HepG2 (cell line): ENCODE results near the gene MFSD2B. TPM values are rescaled to one million over a fixed set of nuclear protein-coding genes. Genes with fewer than 3 reads are reported as not detected.

ENCODE experiments used
- ATAC-seq: fragments of 200-7000 bp; cut with Tn5 transposase; 3 replicates; pipeline ENCODE4 v1.9.1; 2020; ENCODE audit warnings: mild to moderate bottlenecking, moderate library complexity
- BruUV-seq: library from RNA; stranded (reverse); fragments of 400-500 nt; replicated peaks from 2 replicates; lab custom pipeline; 2021; lab: Mats Ljungman, UMichigan
- CTCF ChIA-PET: fragments of 300-600 bp; formaldehyde crosslinking; extraction: SDS; loops from one replicate; lab custom pipeline; 2021; ENCODE audit warnings: low total read pairs, inconsistent platforms, low intra/inter-chr PET ratio; lab: Yijun Ruan, JAX
- POLR2A ChIA-PET: fragments of 350-600 bp; sonication (Branson Sonifier 250); formaldehyde crosslinking; loops from one replicate; lab custom pipeline; 2020; ENCODE audit warnings: antibody characterized with exemption, inconsistent platforms; lab: Yijun Ruan, JAX
- DNase-seq: peaks from one replicate; pipeline ENCODE4 v3.0.0-alpha.2; 2015; ENCODE audit warnings: low spot score
- FAIRE-seq: peaks from 3 replicates; lab custom pipeline; 2011; peaks lifted over from hg19 to GRCh38; lab: Jason Lieb, UNC
- H2AFZ ChIP-seq: one replicate; pipeline ENCODE4 v1.6.1; 2011; ENCODE audit warnings: low read length, inconsistent platforms
- H3K27ac ChIP-seq: fragments of 300-600 bp; 3 replicates; pipeline ENCODE4 v1.8.0; 2011; ENCODE audit warnings: mixed run types, mild to moderate bottlenecking, mixed read lengths, low read length, inconsistent platforms; ENCODE audit not compliant: insufficient read depth; ENCODE audit errors: extremely low read length
- H3K27me3 ChIP-seq, 2 experiments: fragments of 200-600 bp in 1 of 2; 2 replicates in 1 of 2; 3 replicates in 1 of 2; pipeline versions ENCODE4 v1.6.0 to v1.8.0; 2011; ENCODE audit warnings: low read length in 2 of 2, mild to moderate bottlenecking in 2 of 2, moderate library complexity in 2 of 2, inconsistent platforms in 1 of 2; ENCODE audit not compliant: insufficient read depth in 2 of 2, control insufficient read depth in 1 of 2
- H3K36me3 ChIP-seq, 2 experiments: fragments of 200-600 bp in 1 of 2; replicated peaks in 1 of 2; 2 replicates in 1 of 2; 3 replicates in 1 of 2; pipeline versions ENCODE4 v1.5.1 to v1.8.0; 2011; ENCODE audit warnings: low read length in 2 of 2, inconsistent platforms in 1 of 2; ENCODE audit not compliant: insufficient read depth in 2 of 2, control insufficient read depth in 1 of 2
- H3K4me1 ChIP-seq: 2 replicates; pipeline ENCODE4 v1.5.1; 2012; ENCODE audit warnings: low read length, inconsistent platforms; ENCODE audit not compliant: insufficient read depth
- H3K4me2 ChIP-seq: 2 replicates; pipeline ENCODE4 v1.6.0; 2011; ENCODE audit warnings: low read depth, low read length, inconsistent platforms
- H3K4me3 ChIP-seq, 3 experiments: fragments of 200-600 bp in 1 of 3; sonication (generic), shearing (Covaris generic) in 1 of 3; replicated peaks in 1 of 3; 2 replicates each; pipeline ENCODE4 v1.5.1; 2011 to 2016; ENCODE audit warnings: low read length in 3 of 3, inconsistent platforms in 2 of 3, low read depth in 2 of 3, mild to moderate bottlenecking in 2 of 3, control low read depth in 1 of 3, mixed read lengths in 1 of 3; ENCODE audit not compliant: insufficient read depth in 1 of 3
- H3K79me2 ChIP-seq: one replicate; pipeline ENCODE4 v1.6.1; 2011; ENCODE audit warnings: low read length, inconsistent platforms; ENCODE audit not compliant: insufficient read depth
- H3K9ac ChIP-seq: 2 replicates; pipeline ENCODE4 v1.6.0; 2011; ENCODE audit warnings: mild to moderate bottlenecking, low read depth, low read length, inconsistent platforms; ENCODE audit not compliant: insufficient read depth
- H3K9me3 ChIP-seq: 2 replicates; pipeline ENCODE4 v1.5.1; 2012; ENCODE audit warnings: mild to moderate bottlenecking, low read length
- H4K20me1 ChIP-seq: 2 replicates; pipeline ENCODE4 v1.6.0; 2011; ENCODE audit warnings: inconsistent platforms, mild to moderate bottlenecking, low read length, moderate library complexity; ENCODE audit not compliant: insufficient read depth
- CENPX ChIP-seq: sonication (generic); formaldehyde crosslinking; IDR thresholded peaks from 2 replicates; pipeline ENCODE4 v1.9.0; 2021; ENCODE audit warnings: mild to moderate bottlenecking, missing genetic modification reagents, moderate library complexity
- CHD2 ChIP-seq: IDR thresholded peaks from 2 replicates; pipeline ENCODE4 v1.6.1; 2011; ENCODE audit warnings: low read depth, low read length, improper control_type of control experiment
- EEA1 ChIP-seq: sonication (generic); formaldehyde crosslinking; IDR thresholded peaks from 2 replicates; pipeline ENCODE4 v1.5.1; 2020; ENCODE audit warnings: mild to moderate bottlenecking, missing genetic modification reagents, borderline replicate concordance
- ELF3 ChIP-seq: IDR thresholded peaks from 2 replicates; pipeline ENCODE4 v1.6.1; 2016; ENCODE audit warnings: missing genetic modification reagents, missing compliant biosample characterization
- IKZF1 ChIP-seq: fragments of 450-650 bp; IDR thresholded peaks from 2 replicates; pipeline ENCODE4 v1.7.1; 2016
- MAFG ChIP-seq: sonication (generic); formaldehyde crosslinking; IDR thresholded peaks from 2 replicates; pipeline ENCODE4 v1.5.1; 2020; ENCODE audit warnings: mild to moderate bottlenecking, missing genetic modification reagents
- PHB2 ChIP-seq: fragments of 450-650 bp; IDR thresholded peaks from 2 replicates; pipeline ENCODE4 v1.6.1; 2018; ENCODE audit not compliant: partially characterized antibody
- POLR2A ChIP-seq, 2 experiments: IDR thresholded peaks; 2 replicates each; pipeline ENCODE4 v1.6.1; 2011; ENCODE audit warnings: low read depth in 2 of 2, low read length in 2 of 2, mild to moderate bottlenecking in 1 of 2, moderate library complexity in 1 of 2; ENCODE audit not compliant: insufficient read depth in 1 of 2
- PRDM10 ChIP-seq: sonication (generic); formaldehyde crosslinking; IDR thresholded peaks from 2 replicates; pipeline ENCODE4 v1.4.0; 2020; ENCODE audit warnings: low read depth, missing genetic modification reagents
- SETDB1 ChIP-seq: sonication (generic); formaldehyde crosslinking; IDR thresholded peaks from 2 replicates; pipeline ENCODE4 v1.5.1; 2020; ENCODE audit warnings: missing genetic modification reagents, mild to moderate bottlenecking, borderline replicate concordance
- XRCC5 ChIP-seq: fragments of 200-400 bp; formaldehyde crosslinking; optimal IDR thresholded peaks from 2 replicates; pipeline ENCODE3; 2017; ENCODE audit warnings: mild to moderate bottlenecking, low read length
- ZBTB21 ChIP-seq: sonication (generic); formaldehyde crosslinking; IDR thresholded peaks from 2 replicates; pipeline ENCODE4 v1.4.0; 2020; ENCODE audit warnings: missing genetic modification reagents
- ZMYM4 ChIP-seq: sonication (generic); formaldehyde crosslinking; IDR thresholded peaks from 2 replicates; pipeline ENCODE4 v1.8.1; 2023; ENCODE audit warnings: mild to moderate bottlenecking, missing genetic modification reagents
- ZNF414 ChIP-seq: sonication (generic); formaldehyde crosslinking; IDR thresholded peaks from 2 replicates; pipeline ENCODE4 v1.5.0; 2020; ENCODE audit warnings: missing genetic modification reagents
- ZNF597 ChIP-seq: sonication (generic); formaldehyde crosslinking; IDR thresholded peaks from 2 replicates; pipeline ENCODE4 v1.5.0; 2020; ENCODE audit warnings: missing genetic modification reagents
- ZNF629 ChIP-seq: sonication (generic); formaldehyde crosslinking; conservative IDR thresholded peaks from 2 replicates; pipeline ENCODE4 v1.5.0; 2020; ENCODE audit warnings: missing genetic modification reagents
- ZSCAN22 ChIP-seq: sonication (generic); formaldehyde crosslinking; IDR thresholded peaks from 2 replicates; pipeline ENCODE4 v1.4.0; 2020; ENCODE audit warnings: mild to moderate bottlenecking, missing genetic modification reagents
- WGBS: methylation state at CpG from one replicate; pipeline ENCODE4 v1.1.6; 2017; ENCODE audit warnings: low lambda C conversion rate; 5-methylcytosine and 5-hydroxymethylcytosine counted together
- in situ Hi-C: cut with HindIII; loops from 2 replicates; pipeline ENCODE4 v1.10.0; 2017; ENCODE audit warnings: low pct_unique_long_range_greater_than_20kb; ENCODE audit not compliant: extremely low pct_ligation_motif_present
- intact Hi-C: fragments of 100-400 bp; cut with micrococcal nuclease; formaldehyde crosslinking; loops from one replicate; pipeline ENCODE4 v1.10.0; 2022; ENCODE audit not compliant: unreplicated experiment
- polyA plus RNA-seq, 8 experiments: library from polyadenylated mRNA; depleted of rRNA in 3 of 8; stranded (reverse) in 7 of 8; unstranded in 1 of 8; fragments of >200 nt; fragmentation: Illumina TruSeq in 4 of 8; extraction: Trizol in 4 of 8; gene quantifications; 2 replicates each; pipeline versions ENCODE4 v1.2.1 to v1.2.3, GENCODE V29; 2011 to 2016; ENCODE audit warnings: low read depth in 4 of 8, missing spikeins in 1 of 8, mixed read lengths in 1 of 8; ENCODE audit not compliant: insufficient read depth in 1 of 8
- total RNA-seq, 5 experiments: library from RNA; depleted of rRNA; stranded (reverse); fragments of >200 nt; fragmentation: Illumina TruSeq; extraction: Trizol; gene quantifications; 2 replicates each; pipeline ENCODE4 v1.2.3, GENCODE V29; 2016; ENCODE audit warnings: low read depth in 1 of 5

MFSD2B gene
- total and polyA plus RNA-seq, 2 of the 13 experiments (the other 11 are each of a cell fraction or from before 2014, with no cell fraction given) = 0.21 to 0.93 TPM

GRCh38 chr2:23988371-23988770 is 21.5 kb upstream of the MFSD2B start (continued):
- no peak for TF ChIP-seq SETDB1 (CRISPR knock-in tag)
- TF ChIP-seq ZMYM4 (CRISPR knock-in tag) = no peak
- no peak for TF ChIP-seq CENPX (CRISPR knock-in tag)

GRCh38 chr2:23992931-23993330 is 17.0 kb upstream of the MFSD2B start:
- H3K36me3 ChIP-seq = peaks cover 2 to 3% of the 10 kb centered on the region in 2 experiments; a peak in 4 of 5 replicates
- H2AFZ ChIP-seq = no peak overlapping the region
- H3K79me2 ChIP-seq = no peaks in the 10 kb centered on the region
- no peak for ATAC-seq
- no peaks in the 10 kb centered on the region for H3K4me1 ChIP-seq
- no peak overlapping the region for H3K27ac ChIP-seq
- CTCF ChIA-PET = no interaction called here
- 92% methylated on average over 1 of the region's 1 CpG for WGBS
- no peak overlapping the region for H3K4me2 ChIP-seq
- intact Hi-C loops (no loop called here), in situ Hi-C loops (no loop called here)
- no peak for DNase-seq
- no peaks in the 10 kb centered on the region for H4K20me1 ChIP-seq
- no peaks in the 10 kb centered on the region for H3K27me3 ChIP-seq
- TSS peak; percentile 10 for BruUV-seq
- no peaks in the 10 kb centered on the region for H3K9me3 ChIP-seq
- H3K9ac ChIP-seq = no peak overlapping the region
- POLR2A ChIA-PET = interaction anchor here (1.1 kb wide), 1 partner anchor 22 kb away, joined by 3 read pairs; no protein-coding TSS in a partner anchor
- FAIRE-seq = no peak
- H3K4me3 ChIP-seq = no peak overlapping the region
- TF ChIP-seq ZNF414 (CRISPR knock-in tag) (no peak), EEA1 (no peak), ZNF597 (CRISPR knock-in tag) (no peak), PHB2 (no peak), MAFG (CRISPR knock-in tag) (no peak), ZSCAN22 (CRISPR knock-in tag) (no peak), ZBTB21 (CRISPR knock-in tag) (no peak), ZNF629 (CRISPR knock-in tag) (no peak), XRCC5 (no peak), CHD2 (no peak), IKZF1 (no peak), POLR2A (IDR thresholded peaks at IDR 0.05; ENCODE audit: insufficient read depth in 1 of 2, low read depth in 2 of 2, low read length in 2 of 2) (no peak), ELF3 (CRISPR knock-in tag) (no peak), PRDM10 (no peak)
